Measurements from ENCODE around the gene FIS1. TPM values are rescaled to one million over a fixed set of nuclear protein-coding genes. Genes with fewer than 3 reads are reported as not detected.

FIS1 gene
- total RNA-seq, 1 experiment from 2014 or later = 99.9 TPM

DNA sequence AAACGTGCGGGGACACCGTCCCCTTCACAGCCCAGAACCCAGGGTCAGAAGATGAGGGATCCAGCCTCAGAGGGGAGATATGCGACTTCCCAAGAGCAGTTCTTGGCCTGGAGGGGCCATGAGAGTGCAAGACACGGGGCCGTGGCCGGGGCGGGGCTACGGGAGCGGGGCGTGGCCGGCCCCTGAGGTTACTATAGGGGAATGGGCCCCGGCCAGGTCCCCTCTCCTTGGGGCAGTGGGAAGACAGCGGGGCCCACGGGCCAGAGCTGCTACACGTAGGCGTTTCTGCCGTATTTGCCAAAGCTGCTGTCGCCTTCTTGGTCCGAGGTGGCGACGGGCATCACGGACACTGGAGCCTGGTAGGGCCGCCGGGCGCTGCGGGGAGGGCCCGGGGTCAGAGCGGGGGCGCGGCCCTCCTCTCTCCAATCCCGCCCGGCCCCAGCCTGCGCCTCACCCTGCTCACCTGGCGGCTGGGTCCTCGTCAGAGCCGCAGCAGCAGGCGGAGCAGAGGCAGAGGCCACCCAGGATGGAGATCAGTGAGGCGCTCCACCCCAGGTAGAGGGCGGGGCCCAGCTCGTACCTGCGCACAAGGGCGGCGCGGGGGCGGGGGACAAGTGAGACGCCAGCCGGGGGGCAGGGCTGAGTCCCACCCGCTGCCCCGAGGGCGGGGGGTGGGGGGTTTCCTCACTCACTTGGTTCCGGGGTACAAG, 12.6 kb downstream of the FIS1 start:
- peaks cover 40% of the 10 kb centered on the region for H3K36me3 Mint-ChIP-seq (ENCODE audit: insufficient read depth, unreplicated experiment)
- H3K4me1 ChIP-seq = peaks cover 13% of the 10 kb centered on the region
- TF ChIP-seq, protein P1, sequence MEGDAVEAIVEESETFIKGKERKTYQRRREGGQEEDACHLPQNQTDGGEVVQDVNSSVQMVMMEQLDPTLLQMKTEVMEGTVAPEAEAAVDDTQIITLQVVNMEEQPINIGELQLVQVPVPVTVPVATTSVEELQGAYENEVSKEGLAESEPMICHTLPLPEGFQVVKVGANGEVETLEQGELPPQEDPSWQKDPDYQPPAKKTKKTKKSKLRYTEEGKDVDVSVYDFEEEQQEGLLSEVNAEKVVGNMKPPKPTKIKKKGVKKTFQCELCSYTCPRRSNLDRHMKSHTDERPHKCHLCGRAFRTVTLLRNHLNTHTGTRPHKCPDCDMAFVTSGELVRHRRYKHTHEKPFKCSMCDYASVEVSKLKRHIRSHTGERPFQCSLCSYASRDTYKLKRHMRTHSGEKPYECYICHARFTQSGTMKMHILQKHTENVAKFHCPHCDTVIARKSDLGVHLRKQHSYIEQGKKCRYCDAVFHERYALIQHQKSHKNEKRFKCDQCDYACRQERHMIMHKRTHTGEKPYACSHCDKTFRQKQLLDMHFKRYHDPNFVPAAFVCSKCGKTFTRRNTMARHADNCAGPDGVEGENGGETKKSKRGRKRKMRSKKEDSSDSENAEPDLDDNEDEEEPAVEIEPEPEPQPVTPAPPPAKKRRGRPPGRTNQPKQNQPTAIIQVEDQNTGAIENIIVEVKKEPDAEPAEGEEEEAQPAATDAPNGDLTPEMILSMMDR (IDR thresholded peaks at IDR 0.05; ENCODE audit: insufficient read depth in 1 of 2, low read depth in 1 of 2, low read length in 1 of 2, severe bottlenecking in 1 of 2, unreplicated experiment in 1 of 2) = no peak
- H3K4me3 ChIP-seq (ENCODE audit: low read depth, low read length) = peak overlapping the region; percentile 68
- intact Hi-C loops (cut with micrococcal nuclease; ENCODE audit: unreplicated experiment) = loop anchor here (1.0 kb wide), 3 partner anchors 12 to 31 kb away; partner anchors contain the start of genes MOGAT3 and ZNHIT1
- BruUV-seq (replicated peaks) = TSS peak; percentile 69
- ChIA-PET CTCF (interaction anchor here (0.9 to 3.7 kb wide), 5 partner anchors 12 to 88 kb away, joined by 3 to 29 read pairs (median 6); partner anchors contain the start of genes FIS1, PLOD3 and ZNHIT1), POLR2A (interaction anchor here (0.7 to 2.2 kb wide), 2 partner anchors 14 to 23 kb away, joined by 3 to 15 read pairs; partner anchors contain the start of genes PLOD3 and ZNHIT1)
- peaks cover 26% of the 10 kb centered on the region for H3K4me1 Mint-ChIP-seq (ENCODE audit: low read depth, unreplicated experiment)
- no peaks in the 10 kb centered on the region for H3K9me3 ChIP-seq
- no peaks in the 10 kb centered on the region for H3K36me3 ChIP-seq (ENCODE audit: control insufficient read depth, insufficient read depth, low read length)
- H3K27me3 Mint-ChIP-seq (ENCODE audit: insufficient read depth, unreplicated experiment) = no peaks in the 10 kb centered on the region
- peak overlapping the region; percentile 80 for H3K4me3 Mint-ChIP-seq (ENCODE audit: unreplicated experiment)
- no peaks in the 10 kb centered on the region for H3K27me3 ChIP-seq (replicated peaks; ENCODE audit: control insufficient read depth, insufficient read depth, low read length)
- no peaks in the 10 kb centered on the region for H3K9me3 Mint-ChIP-seq (ENCODE audit: unreplicated experiment)
- H3K27ac Mint-ChIP-seq (ENCODE audit: unreplicated experiment) = peak overlapping the region; percentile 70
- DNase-seq = peak; percentile 90

DNA sequence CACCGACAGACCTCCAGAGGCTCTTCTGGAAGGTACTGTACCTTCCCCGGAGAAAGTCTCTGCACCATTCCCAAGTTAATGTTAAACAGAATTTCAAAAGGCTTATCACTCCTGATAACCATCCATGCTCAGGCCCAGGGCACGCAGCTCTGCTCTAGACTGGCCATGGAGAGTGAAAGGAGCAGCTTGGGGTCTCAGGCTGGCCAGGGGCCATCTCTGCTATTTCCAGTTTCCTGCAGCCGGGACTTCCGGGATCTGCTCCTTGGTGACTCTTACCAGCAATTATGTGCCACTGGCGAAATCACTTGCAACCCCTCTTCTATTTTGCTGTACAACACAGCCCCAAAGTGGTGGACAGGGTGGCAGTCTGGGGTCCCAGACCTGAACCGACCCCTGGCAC, 13.2 kb downstream of the FIS1 start:
- Mint-ChIP-seq H3K9me3 (ENCODE audit: unreplicated experiment) (no peaks in the 10 kb centered on the region), H3K36me3 (ENCODE audit: insufficient read depth, unreplicated experiment) (peaks cover 44% of the 10 kb centered on the region), H3K4me1 (ENCODE audit: low read depth, unreplicated experiment) (peaks cover 26% of the 10 kb centered on the region), H3K27ac (ENCODE audit: unreplicated experiment) (peak overlapping the region; percentile 70), H3K4me3 (ENCODE audit: unreplicated experiment) (peak overlapping the region; percentile 80), H3K27me3 (ENCODE audit: insufficient read depth, unreplicated experiment) (no peaks in the 10 kb centered on the region)
- DNase-seq = peak; percentile 66 to 74
- H3K36me3 ChIP-seq (ENCODE audit: control insufficient read depth, insufficient read depth, low read length) = no peaks in the 10 kb centered on the region
- intact Hi-C loops (cut with micrococcal nuclease; ENCODE audit: unreplicated experiment) = loop anchor here (1.0 kb wide), 3 partner anchors 13 to 30 kb away; partner anchors contain the start of genes MOGAT3 and ZNHIT1
- BruUV-seq (replicated peaks) = no TSS peak
- TF ChIP-seq, protein P1 (IDR thresholded peaks at IDR 0.05; ENCODE audit: insufficient read depth in 1 of 2, low read depth in 1 of 2, low read length in 1 of 2, severe bottlenecking in 1 of 2, unreplicated experiment in 1 of 2) = no peak
- CTCF ChIA-PET = interaction anchor here (0.9 to 1.9 kb wide), 3 partner anchors 14 to 87 kb away, joined by 3 to 15 read pairs (median 6); partner anchors contain the start of genes PLOD3 and ZNHIT1
- POLR2A ChIA-PET = interaction anchor here (0.7 to 2.2 kb wide), 4 partner anchors 13 to 88 kb away, joined by 3 to 15 read pairs (median 7); partner anchors contain the start of genes PLOD3 and ZNHIT1
- H3K4me3 ChIP-seq (ENCODE audit: low read depth, low read length) = peak overlapping the region; percentile 68
- H3K4me1 ChIP-seq = peaks cover 13% of the 10 kb centered on the region
- H3K9me3 ChIP-seq = no peaks in the 10 kb centered on the region
- no peaks in the 10 kb centered on the region for H3K27me3 ChIP-seq (replicated peaks; ENCODE audit: control insufficient read depth, insufficient read depth, low read length)

DNA sequence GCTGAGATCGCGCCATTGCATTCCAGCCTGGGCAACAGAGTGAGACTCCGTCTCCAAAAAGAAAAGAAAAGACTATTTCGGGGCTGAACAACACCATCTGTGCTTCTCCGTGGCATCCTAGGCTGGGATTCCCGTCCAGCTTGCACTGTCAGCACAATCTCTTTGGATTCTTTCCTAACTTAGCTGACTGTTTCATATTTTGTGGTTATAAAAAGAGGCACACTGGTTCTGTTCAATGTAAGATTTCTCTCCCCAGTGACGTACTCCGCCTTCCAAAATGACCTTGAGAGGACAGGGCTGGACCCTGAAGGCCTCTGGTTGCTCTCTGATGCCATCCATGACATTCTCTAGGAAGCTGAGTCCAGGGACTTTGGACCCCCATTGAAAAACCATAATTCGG, 18.2 kb downstream of the FIS1 start:
- Mint-ChIP-seq H3K36me3 (ENCODE audit: insufficient read depth, unreplicated experiment) (peaks cover 52% of the 10 kb centered on the region), H3K4me3 (ENCODE audit: unreplicated experiment) (no peak overlapping the region), H3K4me1 (ENCODE audit: low read depth, unreplicated experiment) (peaks cover 15% of the 10 kb centered on the region), H3K27me3 (ENCODE audit: insufficient read depth, unreplicated experiment) (no peaks in the 10 kb centered on the region), H3K27ac (ENCODE audit: unreplicated experiment) (no peak overlapping the region), H3K9me3 (ENCODE audit: unreplicated experiment) (no peaks in the 10 kb centered on the region)
- no peaks in the 10 kb centered on the region for H3K36me3 ChIP-seq (ENCODE audit: control insufficient read depth, insufficient read depth, low read length)
- CTCF ChIA-PET = interaction anchor here (0.6 kb wide), 1 partner anchor 40 kb away, joined by 4 read pairs; no protein-coding TSS in a partner anchor
- POLR2A ChIA-PET = no interaction called here
- intact Hi-C loops (cut with micrococcal nuclease; ENCODE audit: unreplicated experiment) = no loop called here
- no peaks in the 10 kb centered on the region for H3K9me3 ChIP-seq
- TF ChIP-seq, protein P1 (IDR thresholded peaks at IDR 0.05; ENCODE audit: insufficient read depth in 1 of 2, low read depth in 1 of 2, low read length in 1 of 2, severe bottlenecking in 1 of 2, unreplicated experiment in 1 of 2) = no peak
- no peak overlapping the region for H3K4me3 ChIP-seq (ENCODE audit: low read depth, low read length)
- H3K4me1 ChIP-seq = peaks cover 7% of the 10 kb centered on the region
- no TSS peak for BruUV-seq (replicated peaks)
- H3K27me3 ChIP-seq (replicated peaks; ENCODE audit: control insufficient read depth, insufficient read depth, low read length) = no peaks in the 10 kb centered on the region
- no peak for DNase-seq
